Measurements from ENCODE around the gene DDR2.

The DDR2 gene

GRCh38 chr1:162662013-162662412 lies 29.7 kb downstream of the DDR2 start:
- no peak for DNase-seq (ENCODE audit: extremely low spot score)
- POLR2A ChIA-PET: no interaction called here
- CTCF ChIA-PET: no interaction called here
- TF ChIP-seq TARDBP (IDR thresholded peaks at IDR 0.05): no peak
- TF ChIP-seq HDGF (IDR thresholded peaks at IDR 0.05; ENCODE audit: borderline replicate concordance): no peak
- no peak for TF ChIP-seq SP1 (IDR thresholded peaks at IDR 0.05)
- TF ChIP-seq FOXM1 (IDR thresholded peaks at IDR 0.05; ENCODE audit: borderline replicate concordance): no peak
- no peak for TF ChIP-seq ZNF384 (IDR thresholded peaks at IDR 0.05)
- TF ChIP-seq PKNOX1 (IDR thresholded peaks at IDR 0.05): no peak
- TF ChIP-seq FOXK2 (IDR thresholded peaks at IDR 0.05): no peak
- no peak for TF ChIP-seq BHLHE40 (IDR thresholded peaks at IDR 0.05; ENCODE audit: borderline replicate concordance)
- TF ChIP-seq LEF1 (IDR thresholded peaks at IDR 0.05; ENCODE audit: borderline replicate concordance): no peak
- no peak for TF ChIP-seq FOXA1 (IDR thresholded peaks at IDR 0.05)
- TF ChIP-seq L3MBTL2 (conservative IDR thresholded peaks at IDR 0.05): no peak
- no peak for TF ChIP-seq SUZ12 (IDR thresholded peaks at IDR 0.05)
- no peak for TF ChIP-seq NFRKB (IDR thresholded peaks at IDR 0.05)

- CTCF ChIA-PET: no interaction called here
- no peak for DNase-seq (ENCODE audit: extremely low spot score)
- TF ChIP-seq NFRKB (IDR thresholded peaks at IDR 0.05) (no peak), TARDBP (IDR thresholded peaks at IDR 0.05) (no peak), ELF4 (IDR thresholded peaks at IDR 0.05) (no peak), SUZ12 (IDR thresholded peaks at IDR 0.05) (no peak), HDGF (IDR thresholded peaks at IDR 0.05; ENCODE audit: borderline replicate concordance) (no peak)
- POLR2A ChIA-PET: no interaction called here
Observed at GRCh38 chr1:162663086-162663485, 30.8 kb downstream of the DDR2 start.

GRCh38 chr1:162663589-162664106 lies 31.4 kb downstream of the DDR2 start:
- CTCF ChIA-PET: no interaction called here
- no peak for DNase-seq (ENCODE audit: extremely low spot score)

GRCh38 chr1:162666006-162666645 lies 33.9 kb downstream of the DDR2 start:
- POLR2A ChIA-PET: no interaction called here
- no peak for DNase-seq (ENCODE audit: extremely low spot score)
- TF ChIP-seq SUZ12 (IDR thresholded peaks at IDR 0.05) (no peak), SP1 (IDR thresholded peaks at IDR 0.05) (no peak), ZNF384 (IDR thresholded peaks at IDR 0.05) (no peak)
- CTCF ChIA-PET: no interaction called here

More at GRCh38 chr1:162663589-162664106, 31.4 kb downstream of the DDR2 start:
- POLR2A ChIA-PET: no interaction called here
- TF ChIP-seq PKNOX1 (IDR thresholded peaks at IDR 0.05): no peak
- TF ChIP-seq ZNF384 (IDR thresholded peaks at IDR 0.05): no peak
- no peak for TF ChIP-seq FOXM1 (IDR thresholded peaks at IDR 0.05; ENCODE audit: borderline replicate concordance)
- TF ChIP-seq FOXA1 (IDR thresholded peaks at IDR 0.05): no peak
- TF ChIP-seq CTBP1 (IDR thresholded peaks at IDR 0.05; ENCODE audit: borderline replicate concordance): no peak
- TF ChIP-seq HDGF (IDR thresholded peaks at IDR 0.05; ENCODE audit: borderline replicate concordance): no peak
- no peak for TF ChIP-seq SUZ12 (IDR thresholded peaks at IDR 0.05)
- no peak for TF ChIP-seq ARNT (IDR thresholded peaks at IDR 0.05)
- TF ChIP-seq TARDBP (IDR thresholded peaks at IDR 0.05): no peak
- no peak for TF ChIP-seq ELF4 (IDR thresholded peaks at IDR 0.05)
- no peak for TF ChIP-seq LEF1 (IDR thresholded peaks at IDR 0.05; ENCODE audit: borderline replicate concordance)
- no peak for TF ChIP-seq FOXK2 (IDR thresholded peaks at IDR 0.05)
- no peak for TF ChIP-seq BHLHE40 (IDR thresholded peaks at IDR 0.05; ENCODE audit: borderline replicate concordance)
- TF ChIP-seq NFRKB (IDR thresholded peaks at IDR 0.05): no peak
- TF ChIP-seq SP1 (IDR thresholded peaks at IDR 0.05): no peak
- no peak for TF ChIP-seq L3MBTL2 (conservative IDR thresholded peaks at IDR 0.05)

GRCh38 chr1:162667381-162668080 lies 35.3 kb downstream of the DDR2 start:
- ChIA-PET POLR2A (no interaction called here), CTCF (no interaction called here)
- TF ChIP-seq SP1 (IDR thresholded peaks at IDR 0.05) (no peak), L3MBTL2 (conservative IDR thresholded peaks at IDR 0.05) (no peak), ELF4 (IDR thresholded peaks at IDR 0.05) (no peak), HDGF (IDR thresholded peaks at IDR 0.05; ENCODE audit: borderline replicate concordance) (no peak), FOXM1 (IDR thresholded peaks at IDR 0.05; ENCODE audit: borderline replicate concordance) (no peak), TARDBP (IDR thresholded peaks at IDR 0.05) (no peak), SUZ12 (IDR thresholded peaks at IDR 0.05) (no peak), LEF1 (IDR thresholded peaks at IDR 0.05; ENCODE audit: borderline replicate concordance) (no peak), CTBP1 (IDR thresholded peaks at IDR 0.05; ENCODE audit: borderline replicate concordance) (no peak), ZNF384 (IDR thresholded peaks at IDR 0.05) (no peak)
- DNase-seq (ENCODE audit: extremely low spot score): no peak

GRCh38 chr1:162670928-162671663 lies 38.8 kb downstream of the DDR2 start:
- TF ChIP-seq SUZ12 (IDR thresholded peaks at IDR 0.05): no peak
- TF ChIP-seq L3MBTL2 (conservative IDR thresholded peaks at IDR 0.05): no peak
- no peak for TF ChIP-seq ZNF384 (IDR thresholded peaks at IDR 0.05)
- no peak for TF ChIP-seq SP1 (IDR thresholded peaks at IDR 0.05)
- TF ChIP-seq ARNT (IDR thresholded peaks at IDR 0.05): no peak
- no peak for TF ChIP-seq ELF4 (IDR thresholded peaks at IDR 0.05)
- no peak for TF ChIP-seq HDGF (IDR thresholded peaks at IDR 0.05; ENCODE audit: borderline replicate concordance)
- no peak for TF ChIP-seq NFRKB (IDR thresholded peaks at IDR 0.05)
- DNase-seq (ENCODE audit: extremely low spot score): no peak
- ChIA-PET POLR2A (no interaction called here), CTCF (interaction anchor here (0.6 kb wide), 1 partner anchor 609 kb away, joined by 3 read pairs; no protein-coding TSS in a partner anchor)

Measured in HEK293T (cell line).